ENCODE data around the gene TRPV2.

The TRPV2 gene

GRCh38 chr17:16417896-16418684, 2.7 kb downstream of the TRPV2 start:
- DNase-seq (ENCODE audit: insufficient read length) (no peak), FAIRE-seq (no peak)
- TF ChIP-seq TAF1 (IDR thresholded peaks at IDR 0.05; ENCODE audit: borderline replicate concordance, low read depth, low read length) (no peak), POLR2AphosphoS5 (IDR thresholded peaks at IDR 0.05; ENCODE audit: low read depth, low read length) (no peak), POLR2A (IDR thresholded peaks at IDR 0.05; ENCODE audit: low read depth, low read length) (no peak)

- no peak for FAIRE-seq
- no peak for DNase-seq (ENCODE audit: insufficient read length)
- TF ChIP-seq POLR2A (IDR thresholded peaks at IDR 0.05; ENCODE audit: low read depth, low read length), result no peak
- TF ChIP-seq TAF1 (IDR thresholded peaks at IDR 0.05; ENCODE audit: borderline replicate concordance, low read depth, low read length), result no peak
- no peak for TF ChIP-seq POLR2AphosphoS5 (IDR thresholded peaks at IDR 0.05; ENCODE audit: low read depth, low read length)
These were observed 3.3 kb downstream of the TRPV2 start for GRCh38 chr17:16418685-16419068.

- TF ChIP-seq POLR2AphosphoS5 (IDR thresholded peaks at IDR 0.05; ENCODE audit: low read depth, low read length), result no peak
- 0 out of 2 replicates have a peak, but pooled peaks have one; percentile 41 for TF ChIP-seq TAF1 (IDR thresholded peaks at IDR 0.05; ENCODE audit: borderline replicate concordance, low read depth, low read length)
- 0 out of 2 replicates have a peak, but pooled peaks have one; percentile 15 for TF ChIP-seq POLR2A (IDR thresholded peaks at IDR 0.05; ENCODE audit: low read depth, low read length)
- DNase-seq (ENCODE audit: insufficient read length) (no peak), FAIRE-seq (peak; percentile 93)
These were observed 3.9 kb downstream of the TRPV2 start for GRCh38 chr17:16419074-16419928.

- FAIRE-seq, result no peak
- DNase-seq (ENCODE audit: insufficient read length), result no peak
- TF ChIP-seq POLR2A (IDR thresholded peaks at IDR 0.05; ENCODE audit: low read depth, low read length) (no peak), TAF1 (IDR thresholded peaks at IDR 0.05; ENCODE audit: borderline replicate concordance, low read depth, low read length) (no peak)
These were observed 4.5 kb downstream of the TRPV2 start for GRCh38 chr17:16419929-16420271.

GRCh38 chr17:16422416-16422815, 7.0 kb downstream of the TRPV2 start:
- DNase-seq (ENCODE audit: insufficient read length) (no peak), FAIRE-seq (no peak)
- no peak for TF ChIP-seq POLR2AphosphoS5 (IDR thresholded peaks at IDR 0.05; ENCODE audit: low read depth, low read length)

GRCh38 chr17:16423226-16423872, 8.0 kb downstream of the TRPV2 start:
- FAIRE-seq, result no peak
- no peak for TF ChIP-seq TAF1 (IDR thresholded peaks at IDR 0.05; ENCODE audit: borderline replicate concordance, low read depth, low read length)
- TF ChIP-seq POLR2A (IDR thresholded peaks at IDR 0.05; ENCODE audit: low read depth, low read length), result no peak
- no peak for TF ChIP-seq POLR2AphosphoS5 (IDR thresholded peaks at IDR 0.05; ENCODE audit: low read depth, low read length)
- DNase-seq (ENCODE audit: insufficient read length), result no peak

GRCh38 chr17:16425202-16425601, 9.8 kb downstream of the TRPV2 start:
- TF ChIP-seq POLR2AphosphoS5 (IDR thresholded peaks at IDR 0.05; ENCODE audit: low read depth, low read length), result no peak
- no peak for TF ChIP-seq POLR2A (IDR thresholded peaks at IDR 0.05; ENCODE audit: low read depth, low read length)
- no peak for TF ChIP-seq TAF1 (IDR thresholded peaks at IDR 0.05; ENCODE audit: borderline replicate concordance, low read depth, low read length)
- DNase-seq (ENCODE audit: insufficient read length), result no peak
- no peak for FAIRE-seq

GRCh38 chr17:16425698-16426659, 10.6 kb downstream of the TRPV2 start:
- TF ChIP-seq TAF1 (IDR thresholded peaks at IDR 0.05; ENCODE audit: borderline replicate concordance, low read depth, low read length) (no peak), POLR2AphosphoS5 (IDR thresholded peaks at IDR 0.05; ENCODE audit: low read depth, low read length) (no peak)
- FAIRE-seq (no peak), DNase-seq (ENCODE audit: insufficient read length) (no peak)

GRCh38 chr17:16427020-16427419, 11.6 kb downstream of the TRPV2 start:
- FAIRE-seq (no peak), DNase-seq (ENCODE audit: insufficient read length) (no peak)
- TF ChIP-seq POLR2AphosphoS5 (IDR thresholded peaks at IDR 0.05; ENCODE audit: low read depth, low read length) (no peak), TAF1 (IDR thresholded peaks at IDR 0.05; ENCODE audit: borderline replicate concordance, low read depth, low read length) (no peak), POLR2A (IDR thresholded peaks at IDR 0.05; ENCODE audit: low read depth, low read length) (no peak)

- FAIRE-seq, result peak; percentile 65
- no peak for TF ChIP-seq TAF1 (IDR thresholded peaks at IDR 0.05; ENCODE audit: borderline replicate concordance, low read depth, low read length)
- no peak for TF ChIP-seq POLR2AphosphoS5 (IDR thresholded peaks at IDR 0.05; ENCODE audit: low read depth, low read length)
- TF ChIP-seq POLR2A (IDR thresholded peaks at IDR 0.05; ENCODE audit: low read depth, low read length), result no peak
- peak; percentile 72 for DNase-seq (ENCODE audit: insufficient read length)
These were observed 12.9 kb downstream of the TRPV2 start for GRCh38 chr17:16428098-16428882.
